GM19239 (cell line): ENCODE measurements around the gene RACGAP1.
"Not testable (repeated sequence)": the region's sequence is repeated elsewhere in the genome, so short reads cannot be mapped to it uniquely, and the experiment has no call there.

Experiments used
- DNase-seq: peaks from one replicate; pipeline ENCODE4 v3.0.0; 2011; ENCODE audit warnings: low spot score; ENCODE audit not compliant: insufficient read length
- FAIRE-seq: peaks from 2 replicates; lab custom pipeline; 2011; peaks lifted over from hg19 to GRCh38; lab: Jason Lieb, UNC

The RACGAP1 gene

GRCh38 chr12:50038336-50038735 lies 13.0 kb upstream of the RACGAP1 start:
- DNase-seq, result no peak
- no peak for FAIRE-seq

- DNase-seq (no peak), FAIRE-seq (no peak)
These were observed 7.7 kb upstream of the RACGAP1 start for GRCh38 chr12:50032854-50033581.

- FAIRE-seq (no peak), DNase-seq (no peak)
These were observed 7.2 kb upstream of the RACGAP1 start for GRCh38 chr12:50032515-50032853.

- FAIRE-seq, DNase-seq: not testable (repeated sequence)
These were observed 5.2 kb upstream of the RACGAP1 start for GRCh38 chr12:50030449-50030848.

GRCh38 chr12:50026691-50027090 lies 1.4 kb upstream of the RACGAP1 start:
- FAIRE-seq, result no peak
- DNase-seq, result no peak

- no peak for FAIRE-seq
These were observed 498 bp downstream of the RACGAP1 start for GRCh38 chr12:50024805-50025186.

GRCh38 chr12:50024227-50024626 lies 1.1 kb downstream of the RACGAP1 start:
- DNase-seq (no peak), FAIRE-seq (no peak)

More at GRCh38 chr12:50024805-50025186, 498 bp downstream of the RACGAP1 start:
- no peak for DNase-seq

GRCh38 chr12:50022903-50023302 lies 2.4 kb downstream of the RACGAP1 start:
- DNase-seq (no peak), FAIRE-seq (no peak)

- FAIRE-seq (no peak), DNase-seq (no peak)
These were observed 4.3 kb downstream of the RACGAP1 start for GRCh38 chr12:50021031-50021430.

GRCh38 chr12:50019524-50019923 lies 5.8 kb downstream of the RACGAP1 start:
- FAIRE-seq (no peak), DNase-seq (no peak)

- DNase-seq (no peak), FAIRE-seq (no peak)
These were observed 6.3 kb downstream of the RACGAP1 start for GRCh38 chr12:50018968-50019367.

- FAIRE-seq, result no peak
- DNase-seq, result no peak
These were observed 7.1 kb downstream of the RACGAP1 start for GRCh38 chr12:50018154-50018553.

- FAIRE-seq (no peak), DNase-seq (no peak)
These were observed 7.7 kb downstream of the RACGAP1 start for GRCh38 chr12:50017641-50018040.

GRCh38 chr12:50016501-50017475 lies 8.5 kb downstream of the RACGAP1 start:
- DNase-seq, result no peak
- FAIRE-seq, result no peak

- DNase-seq (no peak), FAIRE-seq (no peak)
These were observed 11.0 kb downstream of the RACGAP1 start for GRCh38 chr12:50014342-50014741.

GRCh38 chr12:50013361-50014147 lies 11.7 kb downstream of the RACGAP1 start:
- no peak for FAIRE-seq
- no peak for DNase-seq

- FAIRE-seq (peak; percentile 83), DNase-seq (no peak)
These were observed 18.4 kb downstream of the RACGAP1 start for GRCh38 chr12:50006754-50007442.

GRCh38 chr12:50006280-50006679 lies 19.0 kb downstream of the RACGAP1 start:
- no peak for FAIRE-seq

GRCh38 chr12:50005175-50005574 lies 20.1 kb downstream of the RACGAP1 start:
- FAIRE-seq, result no peak
- DNase-seq, result no peak

More at GRCh38 chr12:50006280-50006679, 19.0 kb downstream of the RACGAP1 start:
- DNase-seq, result no peak

- no peak for FAIRE-seq
- no peak for DNase-seq
These were observed 20.6 kb downstream of the RACGAP1 start for GRCh38 chr12:50004696-50005095.
